H9 (cell line): ENCODE results near the gene KTI12. TPM values are rescaled to one million over a fixed set of nuclear protein-coding genes. Genes with fewer than 3 reads are reported as not detected.

ENCODE experiments used
- DNase-seq: peaks from one replicate; pipeline ENCODE4 v3.0.0-alpha.2; 2017
- H2AFZ ChIP-seq: one replicate; pipeline ENCODE4 v1.6.1; 2013; ENCODE audit warnings: mild to moderate bottlenecking, low read length, control low read depth, moderate library complexity
- H2AK5ac ChIP-seq: 2 replicates; pipeline ENCODE4 v1.6.1; 2013; ENCODE audit warnings: low read length, control low read depth, mixed read lengths; ENCODE audit not compliant: insufficient read length
- H2BK120ac ChIP-seq: one replicate; pipeline ENCODE4 v1.6.1; 2013; ENCODE audit warnings: low read depth, mild to moderate bottlenecking, low read length, control low read depth, inconsistent platforms; ENCODE audit not compliant: poor library complexity, severe bottlenecking
- H2BK12ac ChIP-seq: 2 replicates; pipeline ENCODE4 v1.6.1; 2013; ENCODE audit warnings: low read length, control low read depth, mixed read lengths, low read depth; ENCODE audit not compliant: insufficient read length
- H2BK15ac ChIP-seq: 2 replicates; pipeline ENCODE4 v1.6.1; 2013; ENCODE audit warnings: low read depth, low read length, control low read depth
- H2BK20ac ChIP-seq: one replicate; pipeline ENCODE4 v1.6.1; 2013; ENCODE audit warnings: low read depth, mild to moderate bottlenecking, low read length, control low read depth, inconsistent platforms; ENCODE audit not compliant: poor library complexity, severe bottlenecking
- H2BK5ac ChIP-seq: 2 replicates; pipeline ENCODE4 v1.6.1; 2013; ENCODE audit warnings: low read length, control low read depth, mixed read lengths; ENCODE audit not compliant: insufficient read length
- H3K14ac ChIP-seq: 2 replicates; pipeline ENCODE4 v1.6.1; 2013; ENCODE audit warnings: low read length, control low read depth; ENCODE audit not compliant: insufficient read depth
- H3K18ac ChIP-seq: 2 replicates; pipeline ENCODE4 v1.6.1; 2013; ENCODE audit warnings: low read depth, mild to moderate bottlenecking, mixed read lengths, low read length, control low read depth; ENCODE audit not compliant: insufficient read length
- H3K23ac ChIP-seq: 2 replicates; pipeline ENCODE4 v1.6.1; 2013; ENCODE audit warnings: low read length, control low read depth, mixed read lengths, low read depth; ENCODE audit not compliant: insufficient read length
- H3K23me2 ChIP-seq: 2 replicates; pipeline ENCODE4 v1.6.1; 2013; ENCODE audit warnings: low read depth, mild to moderate bottlenecking, mixed read lengths, low read length, control low read depth; ENCODE audit not compliant: insufficient read length, poor library complexity, severe bottlenecking
- H3K27ac ChIP-seq: 2 replicates; pipeline ENCODE4 v1.5.1; 2013; ENCODE audit warnings: low read length, control low read depth, mixed read lengths, low read depth; ENCODE audit not compliant: insufficient read length
- H3K27me3 ChIP-seq: 2 replicates; pipeline ENCODE4 v1.6.1; 2013; ENCODE audit warnings: low read length, control low read depth, inconsistent platforms; ENCODE audit not compliant: insufficient read depth
- H3K4ac ChIP-seq: 2 replicates; pipeline ENCODE4 v1.6.1; 2013; ENCODE audit warnings: low read depth, mild to moderate bottlenecking, control low read depth, inconsistent platforms, low read length, moderate library complexity
- H3K4me1 ChIP-seq: 2 replicates; pipeline ENCODE4 v1.6.1; 2013; ENCODE audit warnings: low read length, control low read depth, inconsistent platforms; ENCODE audit not compliant: insufficient read depth
- H3K4me2 ChIP-seq: 2 replicates; pipeline ENCODE4 v1.6.1; 2013; ENCODE audit warnings: low read length, control low read depth, mixed read lengths; ENCODE audit not compliant: insufficient read length, insufficient read depth
- H3K56ac ChIP-seq: 2 replicates; pipeline ENCODE4 v1.6.1; 2013; ENCODE audit warnings: low read depth, mild to moderate bottlenecking, mixed read lengths, low read length, control low read depth; ENCODE audit not compliant: insufficient read length
- H3K79me1 ChIP-seq: 2 replicates; pipeline ENCODE4 v1.6.1; 2013; ENCODE audit warnings: low read depth, mild to moderate bottlenecking, moderate library complexity, low read length, control low read depth, inconsistent platforms; ENCODE audit not compliant: insufficient read depth, poor library complexity, severe bottlenecking
- H3K79me2 ChIP-seq: 2 replicates; pipeline ENCODE4 v1.6.1; 2013; ENCODE audit warnings: low read length, control low read depth, inconsistent platforms; ENCODE audit not compliant: insufficient read depth
- H3K9ac ChIP-seq: 2 replicates; pipeline ENCODE4 v1.6.1; 2013; ENCODE audit warnings: low read length, control low read depth, mixed read lengths; ENCODE audit not compliant: insufficient read length; ENCODE audit errors: extremely low read depth
- H3K9me3 ChIP-seq: one replicate; pipeline ENCODE4 v1.6.1; 2013; ENCODE audit warnings: low read depth, low read length, inconsistent platforms; ENCODE audit not compliant: control insufficient read depth
- H3T11ph ChIP-seq: one replicate; pipeline ENCODE4 v1.6.1; 2013; ENCODE audit warnings: mild to moderate bottlenecking, low read length, control low read depth, inconsistent platforms
- H4K20me1 ChIP-seq: one replicate; pipeline ENCODE4 v1.6.1; 2013; ENCODE audit not compliant: control insufficient read depth, insufficient read length, insufficient read depth
- H4K5ac ChIP-seq: 2 replicates; pipeline ENCODE4 v1.6.1; 2013; ENCODE audit warnings: low read depth, mild to moderate bottlenecking, mixed read lengths, low read length, control low read depth; ENCODE audit not compliant: insufficient read length
- H4K8ac ChIP-seq: replicated peaks from 2 replicates; pipeline ENCODE4 v1.6.1; 2013; ENCODE audit warnings: low read length, control low read depth, mixed read lengths, low read depth; ENCODE audit not compliant: insufficient read length
- H4K91ac ChIP-seq: 2 replicates; pipeline ENCODE4 v1.6.1; 2013; ENCODE audit warnings: low read depth, mild to moderate bottlenecking, moderate library complexity, mixed read lengths, low read length, control low read depth; ENCODE audit not compliant: insufficient read length
- H3K27ac Mint-ChIP-seq, 3 experiments: 2 replicates in 2 of 3; 3 replicates in 1 of 3; pipeline ENCODE4 v1.8.0; 2020 to 2021; ENCODE audit warnings: mixed read lengths in 3 of 3, mild to moderate bottlenecking in 1 of 3, moderate library complexity in 1 of 3
- H3K27me3 Mint-ChIP-seq: 2 replicates; pipeline ENCODE4 v1.8.0; 2021; ENCODE audit warnings: low read depth, mild to moderate bottlenecking, moderate library complexity, mixed read lengths
- H3K36me3 Mint-ChIP-seq, 3 experiments: 2 replicates in 2 of 3; 3 replicates in 1 of 3; pipeline ENCODE4 v1.8.0; 2020 to 2021; ENCODE audit warnings: low read depth in 3 of 3, mixed read lengths in 3 of 3; ENCODE audit not compliant: insufficient read depth in 1 of 3
- H3K4me1 Mint-ChIP-seq, 2 experiments: 2 replicates each; pipeline ENCODE4 v1.8.0; 2020; ENCODE audit warnings: mixed read lengths in 2 of 2
- H3K4me3 Mint-ChIP-seq, 2 experiments: 2 replicates in 1 of 2; 3 replicates in 1 of 2; pipeline ENCODE4 v1.8.0; 2020 to 2021; ENCODE audit warnings: mild to moderate bottlenecking in 2 of 2, mixed read lengths in 2 of 2, moderate library complexity in 1 of 2
- H3K9me3 Mint-ChIP-seq, 2 experiments: 2 replicates in 1 of 2; 3 replicates in 1 of 2; pipeline ENCODE4 v1.8.0; 2020; ENCODE audit warnings: mild to moderate bottlenecking in 2 of 2, mixed read lengths in 2 of 2, moderate library complexity in 1 of 2
- CTCF ChIP-seq: fragments of 200-600 bp; sonication (generic); conservative IDR thresholded peaks from 3 replicates; pipeline ENCODE4 v1.8.0; 2021; ENCODE audit warnings: antibody characterized with exemption, mild to moderate bottlenecking
- WGBS: extraction: QIAGEN DNeasy Blood & Tissue Kit; methylation state at CpG from one replicate; pipeline ENCODE4 v1.1.7; 2013; ENCODE audit warnings: missing lambda C conversion rate, low lambda C conversion rate, mixed read lengths; ENCODE audit not compliant: insufficient read length; ENCODE audit errors: extremely low coverage; 5-methylcytosine and 5-hydroxymethylcytosine counted together
- total RNA-seq: library from RNA; stranded (reverse); gene quantifications from 2 replicates; pipeline ENCODE4 v1.2.1, GENCODE V29; 2021

KTI12 gene
- total RNA-seq, 1 experiment from 2014 or later = 16.7 TPM

- no peak overlapping the region for H3K4me2 ChIP-seq
- peak overlapping the region in 2 of 3 experiments; percentile 4 to 88; a peak in 3 of 7 replicates for H3K27ac Mint-ChIP-seq
- no peaks in the 10 kb centered on the region for H3K9me3 ChIP-seq
- no peak overlapping the region for H3K18ac ChIP-seq
- H3K79me1 ChIP-seq = peaks cover 7% of the 10 kb centered on the region
- H3T11ph ChIP-seq = no peak overlapping the region
- DNase-seq = no peak
- H2BK5ac ChIP-seq = no peak overlapping the region
- H4K20me1 ChIP-seq = no peaks in the 10 kb centered on the region
- no peak overlapping the region for H4K91ac ChIP-seq
- no peak overlapping the region for H3K4ac ChIP-seq
- no peaks in the 10 kb centered on the region for H3K4me1 ChIP-seq
- no peak overlapping the region for H2BK15ac ChIP-seq
- H2BK12ac ChIP-seq = no peak overlapping the region
- no peak overlapping the region for H2BK20ac ChIP-seq
- no peak overlapping the region for H2AK5ac ChIP-seq
- no peak overlapping the region for H2BK120ac ChIP-seq
- H3K27me3 Mint-ChIP-seq = peaks cover 5% of the 10 kb centered on the region
- H3K9me3 Mint-ChIP-seq = no peaks in the 10 kb centered on the region
- WGBS = no CpG with 5 or more reads among the region's 4 CpGs
- peaks cover 28 to 31% of the 10 kb centered on the region in 2 experiments for H3K4me1 Mint-ChIP-seq
- no peak overlapping the region for H2AFZ ChIP-seq
- peaks cover 12% of the 10 kb centered on the region for H3K23me2 ChIP-seq
- H3K27me3 ChIP-seq = no peaks in the 10 kb centered on the region
- H3K36me3 Mint-ChIP-seq = peaks cover 4 to 17% (median 17%) of the 10 kb centered on the region in 3 experiments; a peak in 6 of 7 replicates
- no peak overlapping the region for H3K23ac ChIP-seq
- no peaks in the 10 kb centered on the region; the same call in 1 of the 2 replicates for H3K79me2 ChIP-seq
- no peak overlapping the region for H4K5ac ChIP-seq
- no peak for TF ChIP-seq CTCF
- no peak overlapping the region for H3K9ac ChIP-seq
- no peak overlapping the region for H3K56ac ChIP-seq
- no peak overlapping the region for H3K14ac ChIP-seq
- no peak overlapping the region for H3K4me3 Mint-ChIP-seq
- no peak overlapping the region for H4K8ac ChIP-seq
- no peak overlapping the region for H3K27ac ChIP-seq
Observed at GRCh38 chr1:51986718-51987117, 46.9 kb downstream of the KTI12 start.
